Fibroblast of the aortic adventitia (primary cell): ENCODE measurements around the gene GPC6. TPM values are rescaled to one million over a fixed set of nuclear protein-coding genes. Genes with fewer than 3 reads are reported as not detected.

Experiments used
- DNase-seq: peaks from one replicate; pipeline ENCODE4 v3.0.0-alpha.2; 2010; ENCODE audit warnings: low read depth
- H3K4me3 ChIP-seq: 2 replicates; pipeline ENCODE4 v1.5.1; 2011; ENCODE audit warnings: low read depth, mild to moderate bottlenecking, control low read depth, low read length, moderate library complexity
- total RNA-seq: library from RNA; depleted of rRNA; stranded (reverse); fragments of >200 nt; gene quantifications from 2 replicates; pipeline ENCODE4 v1.2.3, GENCODE V29; 2012; ENCODE audit warnings: low replicate concordance
- TF ChIP-seq, protein P1 (sequence below): IDR thresholded peaks from 2 replicates; pipeline ENCODE4 v1.5.1; 2011; ENCODE audit warnings: mild to moderate bottlenecking, low read length, control low read depth, inconsistent platforms; ENCODE audit not compliant: insufficient read depth

Gene GPC6
- total RNA-seq, 1 donor, result 92.6 TPM

DNA sequence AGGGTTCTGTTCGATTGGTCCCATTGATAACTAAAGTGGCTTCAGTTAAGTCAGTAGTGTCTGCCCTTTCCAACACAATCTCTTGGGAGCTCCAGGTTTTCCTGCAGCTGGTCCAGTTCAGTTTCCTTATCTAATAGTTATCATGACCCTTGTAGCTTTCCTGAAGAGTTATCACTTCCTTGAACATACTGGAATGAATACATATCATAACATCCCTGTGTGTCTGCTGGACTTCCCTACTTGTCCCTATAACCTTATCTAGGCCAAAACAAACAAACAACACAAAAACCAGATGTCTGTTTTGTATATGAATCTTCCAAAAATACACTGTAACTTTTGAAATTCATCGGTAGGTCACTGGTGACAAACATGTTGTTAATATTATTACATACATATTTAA is 1085.3 kb downstream of the GPC6 start:
- no peak overlapping the region for H3K4me3 ChIP-seq
- no peak for DNase-seq
- TF ChIP-seq, protein P1, sequence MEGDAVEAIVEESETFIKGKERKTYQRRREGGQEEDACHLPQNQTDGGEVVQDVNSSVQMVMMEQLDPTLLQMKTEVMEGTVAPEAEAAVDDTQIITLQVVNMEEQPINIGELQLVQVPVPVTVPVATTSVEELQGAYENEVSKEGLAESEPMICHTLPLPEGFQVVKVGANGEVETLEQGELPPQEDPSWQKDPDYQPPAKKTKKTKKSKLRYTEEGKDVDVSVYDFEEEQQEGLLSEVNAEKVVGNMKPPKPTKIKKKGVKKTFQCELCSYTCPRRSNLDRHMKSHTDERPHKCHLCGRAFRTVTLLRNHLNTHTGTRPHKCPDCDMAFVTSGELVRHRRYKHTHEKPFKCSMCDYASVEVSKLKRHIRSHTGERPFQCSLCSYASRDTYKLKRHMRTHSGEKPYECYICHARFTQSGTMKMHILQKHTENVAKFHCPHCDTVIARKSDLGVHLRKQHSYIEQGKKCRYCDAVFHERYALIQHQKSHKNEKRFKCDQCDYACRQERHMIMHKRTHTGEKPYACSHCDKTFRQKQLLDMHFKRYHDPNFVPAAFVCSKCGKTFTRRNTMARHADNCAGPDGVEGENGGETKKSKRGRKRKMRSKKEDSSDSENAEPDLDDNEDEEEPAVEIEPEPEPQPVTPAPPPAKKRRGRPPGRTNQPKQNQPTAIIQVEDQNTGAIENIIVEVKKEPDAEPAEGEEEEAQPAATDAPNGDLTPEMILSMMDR, result no peak

DNA sequence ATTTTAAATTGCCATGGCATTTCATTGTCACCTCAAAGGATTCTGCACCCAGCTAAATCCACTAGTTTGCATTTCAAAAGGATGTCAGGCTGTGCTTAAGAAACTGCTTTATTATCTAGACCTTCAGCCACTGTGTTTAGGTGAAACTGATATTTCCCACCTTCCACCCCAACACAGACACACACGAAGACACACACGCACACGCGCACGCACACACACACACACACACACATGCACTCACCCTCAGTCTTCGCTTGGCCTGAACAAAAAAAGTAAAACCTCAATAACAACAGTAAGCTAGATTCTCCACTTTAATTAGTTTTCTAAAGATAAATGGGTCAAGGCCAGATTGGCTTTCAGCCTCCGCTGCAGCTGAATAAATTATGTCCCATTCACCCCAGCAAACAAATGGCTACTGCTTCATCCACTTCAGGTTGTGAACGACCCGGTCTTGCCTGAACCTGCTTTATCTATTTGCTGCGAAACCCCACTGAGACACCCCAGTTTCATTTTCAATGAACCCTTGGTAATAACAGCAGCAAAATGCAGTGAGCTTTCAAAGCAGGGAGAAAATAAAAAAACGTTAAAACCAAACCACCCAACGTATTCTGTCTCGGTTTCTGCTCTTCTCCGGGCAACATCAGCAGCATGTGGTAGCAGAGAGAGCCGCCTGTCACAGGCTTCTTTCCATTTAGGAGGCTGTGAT is 1086.1 kb downstream of the GPC6 start:
- H3K4me3 ChIP-seq, result no peak overlapping the region
- DNase-seq, result no peak
- TF ChIP-seq, protein P1, result no peak

DNA sequence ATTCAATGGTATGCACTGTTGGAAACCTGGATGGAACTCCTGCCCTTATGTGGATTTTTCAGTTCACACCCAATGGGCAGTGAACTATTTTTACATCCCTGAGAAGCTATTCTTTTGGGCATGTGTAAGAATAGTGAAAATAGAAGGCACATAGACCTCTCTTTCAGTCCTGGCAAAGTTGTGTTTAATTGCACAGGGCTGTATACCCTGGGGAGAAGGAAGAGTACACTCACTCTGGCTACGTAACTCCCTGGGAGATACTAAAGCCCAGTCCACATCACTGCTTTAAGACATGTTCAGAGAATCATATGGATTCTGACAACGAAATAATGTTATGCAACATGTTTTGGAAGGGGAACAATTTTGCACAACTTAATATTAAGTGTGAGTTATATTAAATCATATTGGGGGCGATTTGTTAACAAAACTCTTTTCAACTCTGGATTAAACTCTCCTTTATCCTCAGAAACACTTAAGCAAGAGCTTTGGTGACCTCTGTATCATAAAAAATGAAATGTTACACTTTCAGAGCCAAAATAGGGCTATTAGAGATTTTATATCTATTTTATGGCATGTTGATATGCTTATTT is 1086.8 kb downstream of the GPC6 start:
- DNase-seq, result no peak
- TF ChIP-seq, protein P1, result no peak
- H3K4me3 ChIP-seq, result no peak overlapping the region

DNA sequence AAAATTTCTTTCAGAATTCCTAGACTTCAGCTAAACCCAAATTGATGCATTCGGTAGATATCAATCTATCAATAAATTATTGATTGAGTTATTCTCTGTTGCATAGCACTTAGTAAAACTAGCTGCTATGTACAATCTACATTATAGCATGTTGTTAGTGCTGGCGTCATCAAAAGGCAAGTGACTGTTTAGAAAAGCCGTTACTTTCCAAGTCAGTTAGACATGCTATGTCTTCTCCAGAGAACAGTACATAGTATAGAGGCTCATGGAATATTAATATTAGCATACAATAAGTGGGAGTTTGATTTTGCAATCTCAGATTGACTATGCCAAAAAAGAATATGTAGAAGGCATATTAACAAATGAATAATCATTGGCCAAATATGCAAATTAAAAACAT is 1087.3 kb downstream of the GPC6 start:
- DNase-seq, result no peak
- TF ChIP-seq, protein P1, result no peak
- no peak overlapping the region for H3K4me3 ChIP-seq

DNA sequence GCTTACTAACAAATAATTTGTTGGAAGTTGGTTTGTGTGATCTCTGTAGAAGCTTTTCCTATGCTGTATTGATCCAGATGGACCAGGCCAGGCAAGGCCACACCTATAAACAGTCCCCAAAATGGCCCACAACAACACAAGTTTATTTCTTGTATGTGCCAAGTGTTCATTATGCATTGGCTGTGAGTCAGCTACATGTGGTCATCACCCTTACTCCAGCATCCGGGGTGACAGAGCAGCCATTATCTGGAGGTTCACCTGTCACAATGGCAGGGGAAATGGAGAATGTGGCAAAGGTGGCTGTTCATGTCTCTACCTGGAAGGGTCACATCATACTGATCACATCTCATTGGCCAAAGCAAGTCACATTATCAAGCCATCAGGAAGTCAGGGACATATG is 1088.6 kb downstream of the GPC6 start:
- DNase-seq, result no peak
- TF ChIP-seq, protein P1, result no peak

DNA sequence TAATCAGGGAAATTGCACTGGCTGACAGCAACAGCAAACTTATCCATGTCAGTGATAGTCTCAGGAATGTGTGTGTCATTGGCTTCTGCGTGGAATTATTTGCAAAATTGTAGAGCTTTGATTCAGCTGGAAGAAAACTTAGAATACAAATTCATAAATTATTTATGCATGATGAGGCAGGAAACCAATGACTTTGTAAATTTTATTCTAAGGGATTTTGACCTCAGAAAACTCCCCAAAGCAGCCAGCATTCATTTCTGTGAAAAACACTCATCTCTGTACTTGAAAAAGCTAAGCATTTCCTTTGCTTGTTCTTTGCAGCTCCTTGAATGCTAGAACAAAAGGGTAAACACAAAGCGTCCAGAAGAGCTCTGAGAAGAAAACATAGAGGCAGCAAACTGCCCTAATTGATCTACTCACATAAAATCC is 1090.5 kb downstream of the GPC6 start:
- no peak overlapping the region for H3K4me3 ChIP-seq
- peak; percentile 65 for DNase-seq
- TF ChIP-seq, protein P1, result no peak

More for the DNA sequence above, 1088.6 kb downstream of the GPC6 start:
- H3K4me3 ChIP-seq, result no peak overlapping the region

DNA sequence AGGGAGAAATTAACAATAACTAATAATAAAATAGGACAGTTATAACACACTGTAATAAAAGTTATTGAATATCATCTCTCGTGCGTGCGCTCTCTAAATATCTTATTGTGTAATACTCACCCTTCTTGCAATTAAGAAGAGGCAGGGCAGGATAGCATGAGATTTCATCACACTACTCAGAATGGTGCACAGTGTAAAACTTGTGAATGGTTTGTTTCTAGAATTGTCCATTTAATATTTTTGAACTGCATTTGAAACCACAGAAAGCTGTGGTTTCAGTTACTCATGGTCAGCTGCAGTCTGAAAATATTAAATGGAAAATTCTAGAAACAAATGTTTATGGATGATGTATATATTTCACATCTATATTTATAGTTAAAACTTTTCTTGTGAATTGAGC is 1091.8 kb downstream of the GPC6 start:
- DNase-seq, result no peak
- TF ChIP-seq, protein P1, result no peak
- H3K4me3 ChIP-seq, result no peak overlapping the region
